Measurements from ENCODE around the gene CFAP54. TPM values are rescaled to one million over a fixed set of nuclear protein-coding genes. Genes with fewer than 3 reads are reported as not detected.

The CFAP54 gene
- polyA plus RNA-seq, 6 donors from 2014 or later: not detected

GRCh38 chr12:96862326-96862725 lies 372.9 kb downstream of the CFAP54 start:
- H3K27me3 Mint-ChIP-seq: peaks cover 13 to 26% (median 19%) of the 10 kb centered on the region in 3 donors
- no peak overlapping the region for H3K27ac Mint-ChIP-seq
- H3K9me3 Mint-ChIP-seq: peaks cover 5 to 13% (median 10%) of the 10 kb centered on the region in 7 donors
- ATAC-seq (ENCODE audit: low read depth in 2 of 2): no peak
- H3K4me3 Mint-ChIP-seq: no peak overlapping the region
- H3K4me1 Mint-ChIP-seq: peaks cover 0 to 3% (median 0%) of the 10 kb centered on the region in 3 donors
- DNase-seq: no peak
- peaks cover 0 to 9% of the 10 kb centered on the region in 2 donors for H3K36me3 Mint-ChIP-seq

GRCh38 chr12:96864335-96864734 lies 375.0 kb downstream of the CFAP54 start:
- peaks cover 0 to 3% (median 0%) of the 10 kb centered on the region in 3 donors for H3K4me1 Mint-ChIP-seq
- H3K4me3 Mint-ChIP-seq: no peak overlapping the region
- H3K36me3 Mint-ChIP-seq: no peaks in the 10 kb centered on the region
- peaks cover 16 to 37% (median 22%) of the 10 kb centered on the region in 3 donors for H3K27me3 Mint-ChIP-seq
- H3K27ac Mint-ChIP-seq: no peak overlapping the region
- no peak for ATAC-seq (ENCODE audit: low read depth in 2 of 2)
- DNase-seq: no peak
- H3K9me3 Mint-ChIP-seq: no peaks in the 10 kb centered on the region

DNA sequence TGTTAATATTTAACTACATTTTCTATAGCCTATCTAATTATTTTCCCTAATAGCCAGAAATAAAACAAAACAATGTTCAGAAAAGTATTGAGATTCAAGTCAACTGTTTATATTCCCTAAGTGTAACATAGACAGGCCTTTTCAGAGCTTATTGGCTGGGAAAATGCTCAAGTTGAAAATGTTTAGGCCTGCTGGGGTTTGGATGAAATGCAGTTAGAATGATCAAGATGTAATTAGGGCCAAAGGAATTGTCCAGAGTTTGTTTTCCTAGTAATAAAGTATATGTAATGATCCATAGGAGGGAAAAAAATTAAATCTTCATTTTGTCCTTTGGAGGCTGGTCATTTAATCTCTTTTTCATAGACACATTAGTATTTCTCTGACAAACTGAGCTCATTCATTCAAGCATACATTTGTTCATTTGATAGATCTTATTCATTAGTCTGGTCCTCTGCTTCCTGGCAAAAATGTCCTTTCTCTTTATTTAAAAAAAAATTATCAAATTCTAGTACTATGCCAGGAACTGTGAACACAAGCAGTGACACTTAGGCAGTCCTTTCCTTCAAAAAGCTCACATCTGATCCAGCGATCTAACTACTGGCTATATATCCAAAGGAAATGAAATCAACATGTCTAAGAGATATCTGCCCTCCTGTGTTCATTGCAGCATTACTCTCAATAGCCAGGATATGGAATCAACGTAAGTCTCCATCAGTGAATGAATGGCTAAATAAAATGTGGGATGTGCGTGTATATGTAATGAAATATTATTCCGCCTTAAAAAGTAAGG lies 377.6 kb downstream of the CFAP54 start:
- no peak for ATAC-seq (ENCODE audit: low read depth in 2 of 2)
- peaks cover 0 to 6% (median 1%) of the 10 kb centered on the region in 7 donors for H3K9me3 Mint-ChIP-seq
- no peak overlapping the region for H3K4me3 Mint-ChIP-seq
- H3K27me3 Mint-ChIP-seq: peaks cover 20 to 36% (median 22%) of the 10 kb centered on the region in 3 donors
- no peaks in the 10 kb centered on the region for H3K36me3 Mint-ChIP-seq
- no peak for DNase-seq
- H3K4me1 Mint-ChIP-seq: peaks cover 0 to 3% (median 0%) of the 10 kb centered on the region in 3 donors
- H3K27ac Mint-ChIP-seq: no peak overlapping the region

DNA sequence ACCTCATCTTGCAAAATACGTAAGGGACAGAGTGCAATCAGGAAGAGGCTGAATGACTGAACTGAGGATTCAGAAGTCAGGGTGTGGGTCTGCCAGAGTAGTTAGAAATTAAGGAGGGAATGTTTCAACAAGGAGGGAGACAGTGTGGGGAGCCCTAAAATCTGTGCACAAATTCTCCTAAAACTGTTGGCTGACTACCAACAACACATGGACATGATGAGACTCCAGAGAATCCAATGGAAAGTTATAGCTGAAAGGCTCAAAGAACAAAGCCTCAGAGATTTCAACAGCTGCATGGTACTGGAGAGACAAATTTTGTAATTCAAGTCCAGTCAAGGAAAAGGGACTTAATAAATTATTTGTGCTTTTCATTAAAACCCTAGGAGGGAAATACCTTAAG lies 381.6 kb downstream of the CFAP54 start:
- ATAC-seq (ENCODE audit: low read depth in 2 of 2) (no peak), DNase-seq (no peak)
- no peaks in the 10 kb centered on the region for H3K4me1 Mint-ChIP-seq
- H3K36me3 Mint-ChIP-seq: no peaks in the 10 kb centered on the region
- H3K27ac Mint-ChIP-seq: no peak overlapping the region
- H3K4me3 Mint-ChIP-seq: no peak overlapping the region
- peaks cover 8 to 28% (median 23%) of the 10 kb centered on the region in 3 donors for H3K27me3 Mint-ChIP-seq
- peaks cover 0 to 13% (median 1%) of the 10 kb centered on the region in 7 donors for H3K9me3 Mint-ChIP-seq

- no peak overlapping the region for H3K27ac Mint-ChIP-seq
- DNase-seq: no peak
- no peaks in the 10 kb centered on the region for H3K36me3 Mint-ChIP-seq
- H3K9me3 Mint-ChIP-seq: peaks cover 0 to 13% (median 1%) of the 10 kb centered on the region in 7 donors
- no peaks in the 10 kb centered on the region for H3K4me1 Mint-ChIP-seq
- no peak for ATAC-seq (ENCODE audit: low read depth in 2 of 2)
- H3K4me3 Mint-ChIP-seq: no peak overlapping the region
- peaks cover 7 to 30% (median 30%) of the 10 kb centered on the region in 3 donors for H3K27me3 Mint-ChIP-seq
Observed at GRCh38 chr12:96872961-96873360, 383.6 kb downstream of the CFAP54 start.

- Mint-ChIP-seq H3K27me3 (peaks cover 7 to 35% (median 34%) of the 10 kb centered on the region in 3 donors), H3K4me3 (no peak overlapping the region), H3K4me1 (no peaks in the 10 kb centered on the region), H3K27ac (no peak overlapping the region), H3K36me3 (no peaks in the 10 kb centered on the region), H3K9me3 (peaks cover 0 to 13% (median 1%) of the 10 kb centered on the region in 7 donors)
- ATAC-seq (ENCODE audit: low read depth in 2 of 2) (no peak), DNase-seq (no peak)
Observed at GRCh38 chr12:96874211-96874610, 384.8 kb downstream of the CFAP54 start.

DNA sequence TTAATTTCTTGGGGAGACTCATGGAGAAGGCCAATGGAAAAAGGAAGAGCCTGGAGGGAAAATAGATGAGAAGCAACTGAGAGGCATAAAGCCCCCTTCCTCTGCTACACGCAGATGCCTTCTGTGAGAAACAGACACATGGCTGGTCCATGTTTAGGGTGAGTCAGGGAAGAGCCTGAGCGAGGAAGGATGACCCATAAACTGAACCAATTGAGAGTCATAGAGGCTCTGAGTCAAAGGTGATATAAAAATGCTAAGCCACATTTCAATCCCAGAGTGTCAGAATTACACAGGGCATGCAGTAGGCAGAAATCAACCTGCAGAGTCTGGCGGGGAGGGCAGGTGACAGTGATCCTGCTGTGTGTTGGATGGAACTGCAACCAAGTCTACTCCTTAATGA lies 387.6 kb downstream of the CFAP54 start:
- H3K4me3 Mint-ChIP-seq: no peak overlapping the region
- peaks cover 0 to 10% (median under 1%) of the 10 kb centered on the region in 7 donors for H3K9me3 Mint-ChIP-seq
- no peak overlapping the region for H3K27ac Mint-ChIP-seq
- no peak for ATAC-seq (ENCODE audit: low read depth in 2 of 2)
- H3K36me3 Mint-ChIP-seq: no peaks in the 10 kb centered on the region
- H3K27me3 Mint-ChIP-seq: peaks cover 11 to 38% (median 32%) of the 10 kb centered on the region in 3 donors
- no peak for DNase-seq
- no peaks in the 10 kb centered on the region for H3K4me1 Mint-ChIP-seq

DNA sequence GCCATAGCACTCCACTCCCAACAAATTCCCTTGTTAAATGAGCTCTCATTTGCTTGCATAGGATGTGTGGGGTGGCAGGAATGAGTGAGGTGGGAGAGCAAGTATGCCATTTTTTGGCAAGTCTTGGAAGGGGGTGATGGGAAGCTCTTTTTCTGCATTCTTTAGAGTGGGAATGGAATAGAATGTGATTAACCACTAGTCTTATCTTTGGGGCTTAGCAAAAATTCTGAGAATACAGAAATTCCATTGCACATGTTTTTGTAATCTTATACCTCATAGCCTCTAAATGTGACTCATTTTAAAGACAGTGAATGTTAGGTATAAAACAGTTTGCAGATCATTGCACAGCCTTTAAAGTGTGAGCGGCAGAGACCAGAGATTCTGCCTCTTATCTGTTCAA lies 389.3 kb downstream of the CFAP54 start:
- Mint-ChIP-seq H3K9me3 (peaks cover 0 to 6% (median 0%) of the 10 kb centered on the region in 7 donors), H3K4me1 (no peaks in the 10 kb centered on the region), H3K27ac (no peak overlapping the region), H3K36me3 (no peaks in the 10 kb centered on the region), H3K4me3 (no peak overlapping the region), H3K27me3 (peaks cover 7 to 42% (median 21%) of the 10 kb centered on the region in 3 donors)
- DNase-seq (no peak), ATAC-seq (ENCODE audit: low read depth in 2 of 2) (no peak)

- H3K27me3 Mint-ChIP-seq: peaks cover 7 to 37% (median 17%) of the 10 kb centered on the region in 3 donors
Observed at GRCh38 chr12:96879301-96879700, 389.9 kb downstream of the CFAP54 start.

DNA sequence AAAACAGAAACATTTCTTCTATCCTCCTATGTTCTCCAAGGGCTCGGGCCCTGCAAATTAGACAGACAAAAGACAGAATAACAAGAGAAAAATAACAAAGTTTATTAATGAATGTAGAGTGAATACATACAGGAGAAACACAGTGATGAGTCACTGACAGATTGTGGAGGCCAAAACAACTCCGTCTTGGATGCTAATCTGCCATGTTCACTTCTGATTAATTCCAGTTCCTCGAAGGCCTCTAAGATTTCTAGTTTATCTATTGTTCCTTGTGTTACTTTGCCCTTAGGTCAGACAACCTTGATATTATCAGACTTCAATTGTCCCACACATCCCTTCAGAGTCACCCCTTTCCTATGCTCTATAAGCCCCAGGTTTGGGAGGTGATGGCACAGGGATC lies 390.8 kb downstream of the CFAP54 start:
- ATAC-seq (ENCODE audit: low read depth in 2 of 2) (no peak), DNase-seq (no peak)
- Mint-ChIP-seq H3K27ac (no peak overlapping the region), H3K27me3 (peaks cover 7 to 36% (median 17%) of the 10 kb centered on the region in 3 donors), H3K9me3 (peaks cover 0 to 6% (median 0%) of the 10 kb centered on the region in 7 donors), H3K4me3 (no peak overlapping the region), H3K36me3 (no peaks in the 10 kb centered on the region), H3K4me1 (no peaks in the 10 kb centered on the region)

More at GRCh38 chr12:96879301-96879700, 389.9 kb downstream of the CFAP54 start:
- Mint-ChIP-seq H3K27ac (no peak overlapping the region), H3K36me3 (no peaks in the 10 kb centered on the region), H3K4me3 (no peak overlapping the region), H3K9me3 (peaks cover 0 to 6% (median 0%) of the 10 kb centered on the region in 7 donors), H3K4me1 (no peaks in the 10 kb centered on the region)
- no peak for ATAC-seq (ENCODE audit: low read depth in 2 of 2)
- DNase-seq: no peak

DNA sequence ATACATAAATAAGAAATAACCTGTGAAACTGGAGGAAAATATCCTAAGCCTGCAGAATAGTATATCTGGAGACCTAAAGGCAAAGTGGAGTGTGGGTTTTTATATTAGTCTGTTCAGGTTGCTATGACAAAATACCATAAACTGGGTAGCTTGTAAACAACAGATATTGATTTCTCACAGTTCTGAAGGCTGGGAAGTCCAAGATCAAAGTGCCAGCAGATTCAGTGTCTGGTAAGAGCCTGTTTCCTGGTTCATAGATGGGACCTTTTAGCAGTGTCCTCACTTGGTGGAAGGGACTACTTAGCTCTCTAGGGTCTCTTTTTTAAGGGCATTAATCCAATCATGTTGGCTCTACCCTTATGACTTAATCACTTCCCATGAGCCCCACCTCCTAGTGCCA lies 392.2 kb downstream of the CFAP54 start:
- Mint-ChIP-seq H3K4me1 (no peaks in the 10 kb centered on the region), H3K36me3 (no peaks in the 10 kb centered on the region), H3K27me3 (peaks cover 6 to 38% (median 20%) of the 10 kb centered on the region in 3 donors), H3K27ac (no peak overlapping the region), H3K4me3 (no peak overlapping the region), H3K9me3 (peaks cover 0 to 6% (median 0%) of the 10 kb centered on the region in 7 donors)
- ATAC-seq (ENCODE audit: low read depth in 2 of 2) (no peak), DNase-seq (no peak)

DNA sequence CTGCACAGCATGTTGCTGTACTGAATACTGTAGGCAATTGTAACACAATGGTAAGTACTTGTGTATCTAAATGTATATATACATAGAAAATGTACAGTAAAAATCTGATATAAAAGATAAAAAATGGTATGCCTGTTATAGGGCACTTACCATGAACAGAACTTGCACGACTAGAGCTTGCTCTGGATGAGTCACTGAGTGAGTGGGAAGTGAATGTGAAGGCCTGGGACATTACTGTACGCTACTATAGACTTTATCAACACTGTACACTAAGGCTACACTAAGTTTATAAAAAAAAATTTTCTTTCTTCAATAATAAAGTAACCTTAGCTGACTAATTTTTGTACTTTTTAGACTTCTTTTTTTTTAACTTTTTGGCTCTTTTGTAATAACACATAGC lies 393.5 kb downstream of the CFAP54 start:
- Mint-ChIP-seq H3K4me3 (no peak overlapping the region), H3K9me3 (peaks cover 0 to 6% (median 0%) of the 10 kb centered on the region in 7 donors), H3K36me3 (no peaks in the 10 kb centered on the region), H3K27me3 (peaks cover 4 to 36% (median 13%) of the 10 kb centered on the region in 3 donors), H3K27ac (no peak overlapping the region), H3K4me1 (no peaks in the 10 kb centered on the region)
- ATAC-seq (ENCODE audit: low read depth in 2 of 2) (no peak), DNase-seq (no peak)

DNA sequence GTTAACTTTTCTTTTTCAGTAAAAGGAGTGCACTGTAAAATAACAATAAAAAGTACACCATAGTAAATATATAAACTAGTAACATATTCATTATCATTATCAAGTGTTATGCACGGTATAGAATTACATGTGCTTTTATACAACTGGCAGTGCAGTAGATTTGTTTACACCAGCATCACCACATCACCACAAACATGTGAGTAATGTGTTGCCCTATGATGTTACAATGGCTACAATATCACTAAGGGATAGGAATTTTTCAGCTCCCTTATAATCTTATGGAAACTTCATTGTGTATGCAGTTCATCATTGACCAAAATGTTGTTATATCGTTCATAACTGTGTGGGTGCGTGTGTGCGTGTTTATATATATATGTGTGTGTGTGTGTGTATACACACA lies 394.2 kb downstream of the CFAP54 start:
- Mint-ChIP-seq H3K4me3 (no peak overlapping the region), H3K4me1 (no peaks in the 10 kb centered on the region), H3K9me3 (peaks cover 0 to 6% (median 0%) of the 10 kb centered on the region in 7 donors), H3K27me3 (peaks cover 4 to 29% (median 7%) of the 10 kb centered on the region in 3 donors), H3K27ac (no peak overlapping the region), H3K36me3 (no peaks in the 10 kb centered on the region)
- ATAC-seq (ENCODE audit: low read depth in 2 of 2) (no peak), DNase-seq (no peak)
